OCI-LY7 (cell line): ENCODE results near the gene SV2C. TPM values are rescaled to one million over a fixed set of nuclear protein-coding genes. Genes with fewer than 3 reads are reported as not detected.

Source experiments
- BruUV-seq: library from RNA; stranded (reverse); fragments of 400-500 nt; replicated peaks from 2 replicates; lab custom pipeline; 2021; lab: Mats Ljungman, UMichigan
- CTCF ChIA-PET: fragments of 300-600 bp; sonication (Branson Sonifier 250); formaldehyde crosslinking; loops from one replicate; lab custom pipeline; 2022; ENCODE audit warnings: antibody characterized with exemption; ENCODE audit not compliant: unreplicated experiment; lab: Charles Lee
- POLR2A ChIA-PET: fragments of 300-600 bp; sonication (Branson Sonifier 250); formaldehyde crosslinking; loops from one replicate; lab custom pipeline; 2022; ENCODE audit warnings: antibody characterized with exemption; lab: Charles Lee
- DNase-seq: peaks from one replicate; pipeline ENCODE4 v3.0.0-alpha.2; 2015; ENCODE audit warnings: low spot score
- H2AFZ ChIP-seq: fragments of 200-600 bp; sonication (generic), shearing (Covaris generic); 2 replicates; pipeline ENCODE4 v1.6.1; 2014; ENCODE audit warnings: mild to moderate bottlenecking, antibody characterized with exemption, low read length, moderate library complexity
- H3K27ac ChIP-seq: fragments of 200-600 bp; sonication (generic); 2 replicates; pipeline ENCODE4 v1.5.1; 2014; ENCODE audit warnings: mixed run types, low read depth, mild to moderate bottlenecking, moderate library complexity, low read length, inconsistent platforms; ENCODE audit not compliant: poor library complexity, severe bottlenecking
- H3K36me3 ChIP-seq: fragments of 200-600 bp; sonication (generic); 2 replicates; pipeline ENCODE4 v1.6.1; 2014; ENCODE audit warnings: mild to moderate bottlenecking, antibody characterized with exemption, low read length, moderate library complexity, mixed read lengths; ENCODE audit not compliant: insufficient read depth
- H3K4me1 ChIP-seq: fragments of 200-600 bp; sonication (generic); 2 replicates; pipeline ENCODE4 v1.5.1; 2014; ENCODE audit warnings: mild to moderate bottlenecking, low read length; ENCODE audit not compliant: insufficient read depth, poor library complexity, severe bottlenecking
- H3K4me2 ChIP-seq: fragments of 200-600 bp; sonication (generic); 2 replicates; pipeline ENCODE4 v1.6.1; 2014; ENCODE audit warnings: mild to moderate bottlenecking, low read length
- H3K4me3 ChIP-seq: fragments of 200-600 bp; sonication (generic); 2 replicates; pipeline ENCODE4 v1.5.1; 2014; ENCODE audit warnings: mild to moderate bottlenecking, low read depth, low read length; ENCODE audit not compliant: poor library complexity, severe bottlenecking
- H3K79me2 ChIP-seq: fragments of 200-600 bp; sonication (generic); 2 replicates; pipeline ENCODE4 v1.6.1; 2016; ENCODE audit warnings: low read depth, mild to moderate bottlenecking, low read length, moderate library complexity, mixed read lengths; ENCODE audit not compliant: insufficient read depth
- H3K9me2 ChIP-seq: fragments of 200-600 bp; sonication (generic); 2 replicates; pipeline ENCODE4 v1.6.1; 2016; ENCODE audit warnings: mild to moderate bottlenecking, low read length, mixed read lengths; ENCODE audit not compliant: insufficient read depth
- H3K9me3 ChIP-seq: fragments of 200-600 bp; sonication (generic); 2 replicates; pipeline ENCODE4 v1.6.1; 2014; ENCODE audit warnings: mild to moderate bottlenecking, mixed run types, low read length, mixed read lengths
- H4K20me1 ChIP-seq: fragments of 200-600 bp; sonication (generic); 2 replicates; pipeline ENCODE4 v1.6.1; 2014; ENCODE audit warnings: mild to moderate bottlenecking, antibody characterized with exemption, low read length, moderate library complexity, mixed read lengths; ENCODE audit not compliant: insufficient read depth
- CTCF ChIP-seq: fragments of 200-600 bp; sonication (generic); conservative IDR thresholded peaks from 2 replicates; pipeline ENCODE4 v1.5.1; 2014; ENCODE audit warnings: mild to moderate bottlenecking, antibody characterized with exemption, low read length, moderate library complexity, mixed read lengths
- EZH2phosphoT487 ChIP-seq: fragments of 200-600 bp; sonication (generic); IDR thresholded peaks from 2 replicates; pipeline ENCODE4 v1.6.1; 2018; ENCODE audit warnings: low read depth, borderline replicate concordance, mild to moderate bottlenecking, mixed run types, antibody characterized with exemption, low read length, moderate library complexity, mixed read lengths
- intact Hi-C: fragments of 100-400 bp; cut with micrococcal nuclease; formaldehyde crosslinking; loops from one replicate; pipeline ENCODE4 v1.10.0; 2022; ENCODE audit not compliant: unreplicated experiment
- total RNA-seq, 2 experiments: library from RNA; depleted of rRNA in 1 of 2; stranded (reverse); fragments of >200 nt in 1 of 2; shearing (Covaris generic) in 1 of 2; gene quantifications; 2 replicates each; pipeline ENCODE4 v1.2.3, GENCODE V29; 2014 to 2022

SV2C gene
- total RNA-seq, 2 experiments from 2014 or later = not detected

- H3K4me3 ChIP-seq = no peak overlapping the region
- H3K9me3 ChIP-seq = no peaks in the 10 kb centered on the region
- POLR2A ChIA-PET = interaction anchor here (0.5 kb wide), 1 partner anchor 10 kb away, joined by 5 read pairs; no protein-coding TSS in a partner anchor
- no peak for DNase-seq
- TF ChIP-seq EZH2phosphoT487 = no peak
- no peak for TF ChIP-seq CTCF
- H3K4me2 ChIP-seq = no peak overlapping the region
- intact Hi-C loops = no loop called here
- no peaks in the 10 kb centered on the region for H4K20me1 ChIP-seq
- no peak overlapping the region for H3K27ac ChIP-seq
- H2AFZ ChIP-seq = peak overlapping the region; percentile 74; the same call in 1 of the 2 replicates
- BruUV-seq = no TSS peak
- 0 out of 2 replicates have a peak, but pooled peaks cover 3% of the 10 kb centered on the region for H3K36me3 ChIP-seq
- peaks cover 46% of the 10 kb centered on the region for H3K4me1 ChIP-seq
- no peaks in the 10 kb centered on the region for H3K79me2 ChIP-seq
- no peaks in the 10 kb centered on the region for H3K9me2 ChIP-seq
- CTCF ChIA-PET = no interaction called here
Measured at GRCh38 chr5:76371960-76372322, 288.8 kb downstream of the SV2C start.

- 0 out of 2 replicates have a peak, but pooled peaks cover 3% of the 10 kb centered on the region for H3K36me3 ChIP-seq
- no peaks in the 10 kb centered on the region for H3K9me2 ChIP-seq
- no peaks in the 10 kb centered on the region for H4K20me1 ChIP-seq
- H3K27ac ChIP-seq = no peak overlapping the region
- DNase-seq = no peak
- no peaks in the 10 kb centered on the region for H3K79me2 ChIP-seq
- intact Hi-C loops = no loop called here
- no peak for TF ChIP-seq CTCF
- no peak for TF ChIP-seq EZH2phosphoT487
- H3K9me3 ChIP-seq = no peaks in the 10 kb centered on the region
- H3K4me3 ChIP-seq = no peak overlapping the region
- H3K4me1 ChIP-seq = peaks cover 46% of the 10 kb centered on the region
- CTCF ChIA-PET = no interaction called here
- POLR2A ChIA-PET = interaction anchor here (0.5 to 1.2 kb wide), 3 partner anchors 9 to 274 kb away, joined by 4 to 5 read pairs (median 5); no protein-coding TSS in a partner anchor
- H2AFZ ChIP-seq = peak overlapping the region; percentile 74
- no peak overlapping the region for H3K4me2 ChIP-seq
- BruUV-seq = no TSS peak
Measured at GRCh38 chr5:76372323-76373054, 289.3 kb downstream of the SV2C start.
